H1 (cell line): ENCODE results near the gene ANKRD7. TPM values are rescaled to one million over a fixed set of nuclear protein-coding genes. Genes with fewer than 3 reads are reported as not detected.

Experiments used
- ATF2 ChIP-seq: IDR thresholded peaks from 2 replicates; pipeline ENCODE4 v1.6.1; 2012; ENCODE audit warnings: low read length, inconsistent platforms
- E2F6 ChIP-seq: IDR thresholded peaks from 2 replicates; pipeline ENCODE4 v1.6.1; 2012; ENCODE audit warnings: inconsistent platforms
- polyA plus RNA-seq, 7 experiments: library from polyadenylated mRNA; depleted of rRNA in 3 of 7; stranded (reverse) in 5 of 7; unstranded in 2 of 7; fragments of >200 nt in 5 of 7; fragments of 200-250 nt in 2 of 7; gene quantifications; 1 replicate in 5 of 7; 2 replicates in 1 of 7; 4 replicates in 1 of 7; pipeline versions ENCODE4 v1.2.1 to v1.2.3, GENCODE V29; 2011 to 2013; ENCODE audit warnings: missing spikeins in 2 of 7, mixed read lengths in 2 of 7
- total RNA-seq: library from RNA; stranded (reverse); fragmentation: NEBNext Ultra II Directional; extraction: Animal tissue kit (Norgen Biotek cat#: 25700); gene quantifications from 2 replicates; pipeline ENCODE4 v1.2.1, GENCODE V29; 2021

Gene ANKRD7
- total and polyA plus RNA-seq, 2 of the 8 experiments (the other 6 are each of a cell fraction or from before 2014, with no cell fraction given) = not detected

GRCh38 chr7:118194571-118194970 is 29.9 kb upstream of the ANKRD7 start (continued):
- TF ChIP-seq E2F6 = no peak
- no peak for TF ChIP-seq ATF2
